Body of pancreas (tissue), 4 donors: ENCODE data around the gene UBE2E3.
"Not testable (repeated sequence)": the region's sequence is repeated elsewhere in the genome, so short reads cannot be mapped to it uniquely, and the experiment has no call there.

Experiments
- POLR2A ChIP-seq, 3 donors: fragments of 450-650 bp; IDR thresholded peaks; one replicate each; pipeline ENCODE4 v1.6.1; 2016; ENCODE audit warnings: antibody characterized with exemption in 3 of 3, mild to moderate bottlenecking in 2 of 3
- TF ChIP-seq, protein P1 (sequence below), 7 experiments: fragments of 450-650 bp in 4 of 7; fragments of 200-600 bp in 3 of 7; sonication (generic) in 3 of 7; IDR thresholded peaks; one replicate each; pipeline ENCODE4 v1.5.1; 2016 to 2019; ENCODE audit warnings: antibody characterized with exemption in 7 of 7

DNA sequence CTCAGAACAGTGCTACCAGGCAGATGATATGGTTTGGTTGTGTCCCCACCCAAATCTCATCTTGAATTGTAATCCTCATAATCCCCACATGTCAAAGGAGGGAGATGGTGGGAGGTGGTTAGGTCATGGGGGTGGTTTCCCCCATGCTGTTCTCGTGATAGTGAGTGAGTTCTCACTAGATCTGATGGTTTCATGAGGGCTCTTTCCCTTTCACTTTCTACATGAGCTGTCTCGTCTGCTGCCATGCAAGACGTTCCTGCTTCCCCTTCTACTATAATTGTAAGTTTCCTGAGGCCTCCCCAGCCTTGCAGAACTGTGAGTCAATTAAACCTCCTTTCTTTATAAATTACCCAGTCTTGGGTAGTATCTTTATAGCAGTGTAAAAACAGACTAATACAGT, 42.9 kb upstream of the UBE2E3 start:
- TF ChIP-seq, protein P1, sequence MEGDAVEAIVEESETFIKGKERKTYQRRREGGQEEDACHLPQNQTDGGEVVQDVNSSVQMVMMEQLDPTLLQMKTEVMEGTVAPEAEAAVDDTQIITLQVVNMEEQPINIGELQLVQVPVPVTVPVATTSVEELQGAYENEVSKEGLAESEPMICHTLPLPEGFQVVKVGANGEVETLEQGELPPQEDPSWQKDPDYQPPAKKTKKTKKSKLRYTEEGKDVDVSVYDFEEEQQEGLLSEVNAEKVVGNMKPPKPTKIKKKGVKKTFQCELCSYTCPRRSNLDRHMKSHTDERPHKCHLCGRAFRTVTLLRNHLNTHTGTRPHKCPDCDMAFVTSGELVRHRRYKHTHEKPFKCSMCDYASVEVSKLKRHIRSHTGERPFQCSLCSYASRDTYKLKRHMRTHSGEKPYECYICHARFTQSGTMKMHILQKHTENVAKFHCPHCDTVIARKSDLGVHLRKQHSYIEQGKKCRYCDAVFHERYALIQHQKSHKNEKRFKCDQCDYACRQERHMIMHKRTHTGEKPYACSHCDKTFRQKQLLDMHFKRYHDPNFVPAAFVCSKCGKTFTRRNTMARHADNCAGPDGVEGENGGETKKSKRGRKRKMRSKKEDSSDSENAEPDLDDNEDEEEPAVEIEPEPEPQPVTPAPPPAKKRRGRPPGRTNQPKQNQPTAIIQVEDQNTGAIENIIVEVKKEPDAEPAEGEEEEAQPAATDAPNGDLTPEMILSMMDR (IDR thresholded peaks at IDR 0.05), result not testable (repeated sequence)
- not testable (repeated sequence) for TF ChIP-seq POLR2A (IDR thresholded peaks at IDR 0.05)
